Measurements from ENCODE around the gene TNFRSF18. TPM values are rescaled to one million over a fixed set of nuclear protein-coding genes. Genes with fewer than 3 reads are reported as not detected.

Gene TNFRSF18
- total and polyA plus RNA-seq, 10 of the 15 experiments (the other 5 are each of a cell fraction or from before 2014, with no cell fraction given): 0.18 to 7.5 (median 1.5) TPM; not detected in 1

- ChIA-PET RAD21 (ENCODE audit: unreplicated experiment) (no interaction called here), SMC1A (ENCODE audit: uncharacterized antibody, unreplicated experiment) (no interaction called here), CTCF (interaction anchor here (0.7 to 0.9 kb wide), 2 partner anchors 16 to 41 kb away, joined by 3 to 4 read pairs; no protein-coding TSS in a partner anchor), POLR2A (interaction anchor here (0.8 kb wide), 1 partner anchor 50 kb away, joined by 3 read pairs; no protein-coding TSS in a partner anchor)
- no peaks in the 10 kb centered on the region for H3K36me3 ChIP-seq (ENCODE audit: control insufficient read depth in 2 of 2, insufficient read depth in 2 of 2, low read length in 1 of 2)
- H3K4me2 ChIP-seq (ENCODE audit: control insufficient read depth, insufficient read depth): no peak overlapping the region
- H3K9me3 ChIP-seq (replicated peaks; ENCODE audit: control insufficient read depth, insufficient read depth, low read length): no peaks in the 10 kb centered on the region; the same call in 2 of the 3 replicates
- H2AFZ ChIP-seq (ENCODE audit: control insufficient read depth, low read depth, low read length): no peak overlapping the region
- no peak for FAIRE-seq
- TF ChIP-seq ATF2 (IDR thresholded peaks at IDR 0.05; ENCODE audit: low read length) (no peak), CBX3 (IDR thresholded peaks at IDR 0.05; ENCODE audit: borderline replicate concordance, low read depth) (no peak), CEBPZ (IDR thresholded peaks at IDR 0.05; ENCODE audit: low read depth, low read length) (no peak), MYB (IDR thresholded peaks at IDR 0.05; ENCODE audit: borderline replicate concordance, low read depth, low read length) (no peak), STAT3 (IDR thresholded peaks at IDR 0.05; ENCODE audit: low read depth, low read length) (no peak), FOXK2 (IDR thresholded peaks at IDR 0.05) (no peak), E2F8 (IDR thresholded peaks at IDR 0.05; ENCODE audit: low read depth, partially characterized antibody) (no peak), BACH1 (IDR thresholded peaks at IDR 0.05; ENCODE audit: borderline replicate concordance) (no peak), RB1 (IDR thresholded peaks at IDR 0.05; ENCODE audit: borderline replicate concordance) (no peak), ELK1 (IDR thresholded peaks at IDR 0.05; ENCODE audit: low read depth, low read length) (no peak)
- BruUV-seq (replicated peaks): no TSS peak
- H3K4me1 ChIP-seq (ENCODE audit: control insufficient read depth, insufficient read depth, low read length): peaks cover 7% of the 10 kb centered on the region
- DNase-seq (ENCODE audit: low read depth, low spot score): no peak
- 70% methylated on average over 10 of the region's 10 CpGs for WGBS (ENCODE audit: insufficient coverage, insufficient replicate concordance, low lambda C conversion rate, missing lambda C conversion rate)
- no peak for ATAC-seq
- no peak overlapping the region for H3K4me3 ChIP-seq
- H3K79me2 ChIP-seq (ENCODE audit: control insufficient read depth, insufficient read depth, low read length): no peaks in the 10 kb centered on the region
- H4K20me1 ChIP-seq (ENCODE audit: control insufficient read depth, insufficient read depth): no peaks in the 10 kb centered on the region
- no peak overlapping the region for H3K27ac ChIP-seq (ENCODE audit: control insufficient read depth, insufficient read depth)
- no peaks in the 10 kb centered on the region for H3K27me3 ChIP-seq (replicated peaks in 1 of 2; ENCODE audit: control insufficient read depth in 2 of 2, insufficient read depth in 2 of 2, low read length in 1 of 2)
- intact Hi-C loops (cut with micrococcal nuclease; ENCODE audit: unreplicated experiment) (no loop called here), in situ Hi-C loops (cut with MboI) (no loop called here)
- H3K9ac ChIP-seq (ENCODE audit: control insufficient read depth, insufficient read depth, low read length): no peak overlapping the region
Measured at GRCh38 chr1:1155258-1155657, 51.1 kb downstream of the TNFRSF18 start.
